SU-DHL-6 (cell line): ENCODE measurements around the gene LRRC37A3.
"Not testable (repeated sequence)": the region's sequence is repeated elsewhere in the genome, so short reads cannot be mapped to it uniquely, and the experiment has no call there.

Source experiments
- EZH2phosphoT487 ChIP-seq: fragments of 200-600 bp; sonication (generic), shearing (Covaris generic); conservative IDR thresholded peaks from 2 replicates; pipeline ENCODE4 v1.6.1; 2018; ENCODE audit warnings: mild to moderate bottlenecking, antibody characterized with exemption, low read length, moderate library complexity, mixed read lengths
- TF ChIP-seq, protein P1 (sequence below): fragments of 200-600 bp; sonication (generic); IDR thresholded peaks from one replicate; pipeline ENCODE4 v1.5.1; 2017; ENCODE audit warnings: antibody characterized with exemption, mild to moderate bottlenecking, low read length, moderate library complexity; ENCODE audit not compliant: insufficient read depth, poor library complexity, severe bottlenecking

DNA sequence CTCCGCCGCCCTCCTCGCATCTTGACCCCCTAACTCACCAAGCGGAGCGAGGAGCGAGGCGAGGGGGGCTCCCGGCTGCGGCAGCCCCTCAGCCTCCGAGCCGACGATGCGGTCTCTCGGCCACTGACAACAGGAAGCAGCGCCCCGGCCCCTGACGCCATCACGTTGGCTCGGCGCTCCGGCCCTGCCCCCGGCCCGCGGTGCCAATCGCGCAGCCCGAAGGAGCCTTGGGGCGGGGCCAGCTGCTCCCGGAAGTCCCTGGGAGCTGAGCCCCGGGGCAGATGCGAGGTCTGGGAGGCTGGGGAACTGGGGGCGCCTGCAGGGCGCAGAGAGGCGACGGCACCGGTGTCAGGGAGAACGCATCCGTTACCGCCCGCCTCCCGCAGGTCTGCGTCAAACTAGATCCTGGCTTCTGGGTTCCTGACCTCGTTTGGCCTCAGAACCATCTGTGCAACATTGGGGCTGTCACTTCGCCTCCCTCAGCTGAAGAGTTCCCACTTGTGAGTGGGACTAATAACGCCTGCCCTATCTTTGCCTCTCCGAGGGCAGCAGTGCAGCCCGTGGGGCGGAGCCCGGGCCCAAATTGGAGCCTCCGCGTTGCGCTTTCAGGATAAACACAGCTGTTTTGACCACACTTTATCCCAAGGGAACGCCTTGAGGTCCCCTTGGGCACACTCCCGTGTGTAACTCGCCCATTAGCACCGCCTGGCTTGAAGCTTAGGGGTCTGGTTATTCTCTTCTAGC, 82.1 kb downstream of the LRRC37A3 start:
- TF ChIP-seq, protein P1, sequence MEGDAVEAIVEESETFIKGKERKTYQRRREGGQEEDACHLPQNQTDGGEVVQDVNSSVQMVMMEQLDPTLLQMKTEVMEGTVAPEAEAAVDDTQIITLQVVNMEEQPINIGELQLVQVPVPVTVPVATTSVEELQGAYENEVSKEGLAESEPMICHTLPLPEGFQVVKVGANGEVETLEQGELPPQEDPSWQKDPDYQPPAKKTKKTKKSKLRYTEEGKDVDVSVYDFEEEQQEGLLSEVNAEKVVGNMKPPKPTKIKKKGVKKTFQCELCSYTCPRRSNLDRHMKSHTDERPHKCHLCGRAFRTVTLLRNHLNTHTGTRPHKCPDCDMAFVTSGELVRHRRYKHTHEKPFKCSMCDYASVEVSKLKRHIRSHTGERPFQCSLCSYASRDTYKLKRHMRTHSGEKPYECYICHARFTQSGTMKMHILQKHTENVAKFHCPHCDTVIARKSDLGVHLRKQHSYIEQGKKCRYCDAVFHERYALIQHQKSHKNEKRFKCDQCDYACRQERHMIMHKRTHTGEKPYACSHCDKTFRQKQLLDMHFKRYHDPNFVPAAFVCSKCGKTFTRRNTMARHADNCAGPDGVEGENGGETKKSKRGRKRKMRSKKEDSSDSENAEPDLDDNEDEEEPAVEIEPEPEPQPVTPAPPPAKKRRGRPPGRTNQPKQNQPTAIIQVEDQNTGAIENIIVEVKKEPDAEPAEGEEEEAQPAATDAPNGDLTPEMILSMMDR: not testable (repeated sequence)
- TF ChIP-seq EZH2phosphoT487: not testable (repeated sequence)
